DOHH2 (cell line): ENCODE results near the gene CCL11.
"Not testable (repeated sequence)": the region's sequence is repeated elsewhere in the genome, so short reads cannot be mapped to it uniquely, and the experiment has no call there.

ENCODE experiments used
- H3F3A ChIP-seq: fragments of 200-600 bp; sonication (generic), shearing (Covaris generic); 2 replicates; pipeline ENCODE4 v1.6.0; 2016; ENCODE audit warnings: antibody characterized with exemption, mild to moderate bottlenecking; ENCODE audit not compliant: control insufficient read depth, insufficient read depth
- H3K27ac ChIP-seq: fragments of 200-600 bp; sonication (generic); 2 replicates; pipeline ENCODE4 v1.5.1; 2014; ENCODE audit warnings: low read depth, mild to moderate bottlenecking, low read length, moderate library complexity
- H3K27me3 ChIP-seq: fragments of 200-600 bp; sonication (generic); 2 replicates; pipeline ENCODE4 v1.6.1; 2014; ENCODE audit warnings: mild to moderate bottlenecking, low read length, mixed read lengths; ENCODE audit not compliant: control insufficient read depth
- H3K36me3 ChIP-seq: fragments of 200-600 bp; sonication (generic); 2 replicates; pipeline ENCODE4 v1.6.1; 2014; ENCODE audit warnings: mild to moderate bottlenecking, low read length, moderate library complexity, mixed read lengths; ENCODE audit not compliant: control insufficient read depth
- H3K4me1 ChIP-seq: fragments of 200-600 bp; sonication (generic); 2 replicates; pipeline ENCODE4 v1.6.1; 2014; ENCODE audit warnings: mild to moderate bottlenecking, low read length, mixed read lengths; ENCODE audit not compliant: control insufficient read depth
- H3K4me2 ChIP-seq: fragments of 200-600 bp; sonication (generic); 2 replicates; pipeline ENCODE4 v1.6.0; 2014; ENCODE audit warnings: mild to moderate bottlenecking, low read length, moderate library complexity
- H3K4me3 ChIP-seq: fragments of 200-600 bp; sonication (generic); 2 replicates; pipeline ENCODE4 v1.5.1; 2014; ENCODE audit warnings: mild to moderate bottlenecking, low read length, mixed read lengths
- H3K79me2 ChIP-seq: fragments of 200-600 bp; sonication (generic); 2 replicates; pipeline ENCODE4 v1.6.1; 2014; ENCODE audit warnings: mild to moderate bottlenecking, low read length, mixed read lengths; ENCODE audit not compliant: control insufficient read depth
- H3K9me2 ChIP-seq: fragments of 200-600 bp; sonication (generic); replicated peaks from 2 replicates; pipeline ENCODE4 v1.6.1; 2014; ENCODE audit warnings: mild to moderate bottlenecking, low read length, mixed read lengths; ENCODE audit not compliant: control insufficient read depth
- H3K9me3 ChIP-seq: fragments of 200-600 bp; sonication (generic); 2 replicates; pipeline ENCODE4 v1.6.1; 2014; ENCODE audit warnings: antibody characterized with exemption, low read length, mixed read lengths; ENCODE audit not compliant: control insufficient read depth, insufficient read depth
- H4K20me1 ChIP-seq: fragments of 200-600 bp; sonication (generic); 2 replicates; pipeline ENCODE4 v1.6.0; 2014; ENCODE audit warnings: low read depth, mild to moderate bottlenecking, antibody characterized with exemption, low read length, moderate library complexity; ENCODE audit not compliant: control insufficient read depth, insufficient read depth
- CTCF ChIP-seq: fragments of 200-600 bp; sonication (generic); IDR thresholded peaks from one replicate; pipeline ENCODE4 v1.5.1; 2014; ENCODE audit warnings: antibody characterized with exemption, mild to moderate bottlenecking, low read depth, low read length; ENCODE audit not compliant: poor library complexity, severe bottlenecking
- EZH2phosphoT487 ChIP-seq: fragments of 200-600 bp; sonication (generic); IDR thresholded peaks from 2 replicates; pipeline ENCODE4 v1.6.1; 2017; ENCODE audit warnings: borderline replicate concordance, mild to moderate bottlenecking, antibody characterized with exemption, low read length, moderate library complexity, mixed read lengths

CCL11 gene

GRCh38 chr17:34318474-34318873, 32.9 kb downstream of the CCL11 start:
- H3K36me3 ChIP-seq = no peaks in the 10 kb centered on the region
- no peaks in the 10 kb centered on the region for H3F3A ChIP-seq
- H3K4me3 ChIP-seq = no peak overlapping the region
- peaks cover 14% of the 10 kb centered on the region; the same call in 1 of the 2 replicates for H3K27me3 ChIP-seq
- no peak overlapping the region for H3K27ac ChIP-seq
- no peak overlapping the region for H3K4me2 ChIP-seq
- H4K20me1 ChIP-seq = no peaks in the 10 kb centered on the region
- no peaks in the 10 kb centered on the region for H3K9me3 ChIP-seq
- H3K79me2 ChIP-seq = no peaks in the 10 kb centered on the region
- no peaks in the 10 kb centered on the region for H3K9me2 ChIP-seq
- TF ChIP-seq CTCF = peak; percentile 34
- TF ChIP-seq EZH2phosphoT487 = no peak
- H3K4me1 ChIP-seq = no peaks in the 10 kb centered on the region

- TF ChIP-seq CTCF (no peak), EZH2phosphoT487 (no peak)
- Histone ChIP-seq H3K9me2 (no peaks in the 10 kb centered on the region), H3K27me3 (peaks cover 10% of the 10 kb centered on the region; the same call in 1 of the 2 replicates), H3K79me2 (no peaks in the 10 kb centered on the region), H4K20me1 (no peaks in the 10 kb centered on the region), H3K9me3 (no peaks in the 10 kb centered on the region), H3K4me3 (no peak within 1 kb of the TSS), H3F3A (no peaks in the 10 kb centered on the region), H3K27ac (no peak within 1 kb of the TSS), H3K4me1 (no peaks in the 10 kb centered on the region), H3K36me3 (no peaks in the 10 kb centered on the region), H3K4me2 (no peak within 1 kb of the TSS)
Measured at GRCh38 chr17:34319039-34319483, 33.5 kb downstream of the CCL11 start, which contains the start of gene CCL8. Gene CCL8, plus strand, starts transcription at chr17:34319435. Its CDS starts 67 bp downstream, at chr17:34319502.

- no peaks in the 10 kb centered on the region for H3K79me2 ChIP-seq
- H3K27me3 ChIP-seq = no peaks in the 10 kb centered on the region
- H3K9me3 ChIP-seq = no peaks in the 10 kb centered on the region
- H3K4me3 ChIP-seq = no peak overlapping the region
- no peaks in the 10 kb centered on the region for H3F3A ChIP-seq
- no peaks in the 10 kb centered on the region for H4K20me1 ChIP-seq
- no peak overlapping the region for H3K4me2 ChIP-seq
- H3K27ac ChIP-seq = no peak overlapping the region
- H3K36me3 ChIP-seq = no peaks in the 10 kb centered on the region
- H3K4me1 ChIP-seq = no peaks in the 10 kb centered on the region
- no peak for TF ChIP-seq EZH2phosphoT487
- TF ChIP-seq CTCF = no peak
- H3K9me2 ChIP-seq = no peaks in the 10 kb centered on the region
Measured at GRCh38 chr17:34321964-34322363, 36.4 kb downstream of the CCL11 start.

- not testable (repeated sequence) for H4K20me1 ChIP-seq, H3K79me2 ChIP-seq, H3K9me2 ChIP-seq, H3K4me3 ChIP-seq, H3K4me2 ChIP-seq, H3K27ac ChIP-seq, H3K27me3 ChIP-seq, H3K36me3 ChIP-seq, H3K9me3 ChIP-seq, H3K4me1 ChIP-seq, H3F3A ChIP-seq
Measured at GRCh38 chr17:34327580-34327979, 42.0 kb downstream of the CCL11 start.
